GM21723 (cell line): ENCODE results near the gene VPS9D1.
"Not testable (repeated sequence)": the region's sequence is repeated elsewhere in the genome, so short reads cannot be mapped to it uniquely, and the experiment has no call there.

Experiments used
- ATAC-seq: cut with Tn5 transposase; IDR thresholded peaks from one replicate; pipeline ENCODE4 v1.9.1; 2021; ENCODE audit warnings: mild to moderate bottlenecking, moderate library complexity; ENCODE audit not compliant: unreplicated experiment

VPS9D1 gene

DNA sequence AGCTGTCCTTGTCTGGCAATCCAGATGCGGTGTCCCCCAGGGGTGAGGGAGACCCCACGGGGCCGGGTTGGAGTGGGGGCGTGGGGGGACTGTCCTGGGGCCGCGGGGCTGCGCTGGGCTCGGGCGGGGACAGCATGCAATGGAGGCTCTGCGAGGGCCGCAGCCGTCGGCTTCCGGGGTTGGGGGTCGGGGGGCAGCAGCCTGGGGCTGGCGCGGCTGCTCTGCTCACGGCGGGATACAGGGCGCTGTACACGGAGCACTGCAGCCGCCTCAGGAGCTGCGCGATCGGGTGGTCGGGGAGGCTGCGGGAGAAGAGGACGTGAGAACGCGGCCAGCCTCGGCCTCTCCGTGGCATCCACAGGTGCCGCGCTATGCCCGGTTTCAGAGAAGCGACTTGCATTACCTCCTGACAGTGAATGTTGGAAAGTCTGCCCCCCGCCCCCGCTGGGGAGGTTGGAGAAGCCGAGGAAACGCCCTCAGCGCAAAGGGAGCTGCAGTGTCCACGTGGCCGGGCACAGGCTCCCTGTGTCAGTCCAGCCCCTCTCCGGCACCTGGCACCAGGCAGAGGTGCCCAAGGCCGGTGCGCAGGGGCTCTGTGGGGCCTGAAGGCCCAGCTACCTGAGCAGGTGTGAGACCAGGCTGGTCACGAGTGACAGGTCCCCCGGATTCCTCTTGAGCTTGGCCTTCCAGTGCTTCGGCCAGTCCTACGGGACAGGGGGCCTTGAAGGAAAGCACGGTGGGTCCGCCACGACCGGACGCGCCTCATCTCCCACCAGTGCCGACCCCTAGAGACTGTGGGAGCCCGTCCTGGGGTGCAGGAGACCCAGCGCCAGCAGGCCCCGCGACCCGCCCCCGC is 9.8 kb downstream of the VPS9D1 start:
- no peak for ATAC-seq

DNA sequence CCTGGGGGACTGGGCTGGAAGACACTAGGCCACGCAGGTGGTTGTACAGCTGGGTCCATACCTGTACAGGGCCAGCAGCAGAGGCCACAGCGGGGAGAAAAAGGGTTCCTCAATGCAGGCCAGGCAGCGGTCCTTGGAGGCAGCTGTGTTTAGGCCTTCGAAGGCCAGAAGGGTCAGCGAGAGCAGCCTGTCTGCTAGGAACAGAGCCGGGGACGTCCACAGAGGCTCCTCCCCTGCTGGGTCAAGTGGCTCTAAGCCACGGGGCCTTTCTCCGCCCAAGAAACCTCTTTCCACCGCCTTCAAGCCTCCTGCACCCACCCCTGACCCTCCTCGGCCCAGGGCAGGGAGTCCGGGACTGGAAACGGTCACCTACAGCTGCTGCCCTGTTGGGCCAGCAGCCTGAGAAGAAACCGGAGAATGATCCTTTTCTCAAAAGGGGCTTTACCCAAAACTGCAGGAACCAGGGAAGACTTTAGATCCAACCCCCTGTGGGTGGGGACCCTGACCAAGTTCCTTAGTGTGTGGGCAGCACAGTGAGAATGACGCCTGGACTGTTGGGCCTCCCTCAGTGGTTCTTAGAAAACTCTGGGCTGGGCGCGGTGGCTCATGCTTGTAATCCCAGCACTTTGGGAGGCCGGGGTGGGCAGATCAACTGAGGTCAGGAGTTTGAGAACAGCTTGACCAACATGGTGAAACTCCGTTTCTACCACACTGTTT is 10.8 kb downstream of the VPS9D1 start:
- no peak for ATAC-seq

DNA sequence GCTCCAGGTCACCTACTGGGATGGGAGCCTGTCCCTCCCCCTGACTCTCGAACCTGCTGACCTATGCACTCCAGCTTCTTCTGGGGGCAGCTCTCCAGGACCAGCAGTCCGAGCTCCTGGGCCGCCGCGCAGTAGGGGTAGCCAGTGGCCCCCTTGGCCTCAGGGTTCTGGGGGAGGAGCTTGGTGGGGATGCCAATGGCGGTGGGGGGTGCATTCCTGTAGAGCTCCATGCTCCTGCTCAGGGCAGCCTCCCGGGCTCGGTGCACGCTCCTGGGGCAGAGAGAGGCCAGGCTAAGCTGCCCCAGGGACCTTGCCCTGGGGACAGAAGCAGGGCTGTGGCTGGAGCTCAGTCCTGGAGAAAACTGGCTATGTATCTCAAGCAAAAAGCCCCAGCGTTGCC is 11.5 kb downstream of the VPS9D1 start:
- no peak for ATAC-seq

DNA sequence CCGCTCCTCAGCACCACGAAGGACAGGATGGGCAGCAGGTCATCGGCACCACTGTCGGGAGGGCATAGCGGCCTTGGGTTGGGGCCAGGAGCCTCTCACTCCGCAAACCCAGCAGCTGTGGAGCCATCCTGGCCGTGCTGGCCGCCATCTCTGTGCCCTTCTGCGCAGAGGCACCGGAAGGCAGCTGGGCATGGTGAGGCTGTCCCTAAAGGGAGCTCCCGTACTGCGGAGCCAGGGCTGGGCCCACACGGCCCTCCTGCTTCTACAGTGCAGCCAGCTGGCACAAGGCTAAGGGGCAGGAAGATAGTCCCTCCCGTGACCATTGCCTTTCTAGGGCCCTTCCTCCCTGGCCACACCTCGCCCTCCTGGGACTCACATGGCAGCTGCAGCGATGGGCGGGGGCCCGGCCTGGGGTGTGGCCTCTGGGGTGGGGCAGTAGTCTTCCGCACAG is 12.2 kb downstream of the VPS9D1 start:
- no peak for ATAC-seq

DNA sequence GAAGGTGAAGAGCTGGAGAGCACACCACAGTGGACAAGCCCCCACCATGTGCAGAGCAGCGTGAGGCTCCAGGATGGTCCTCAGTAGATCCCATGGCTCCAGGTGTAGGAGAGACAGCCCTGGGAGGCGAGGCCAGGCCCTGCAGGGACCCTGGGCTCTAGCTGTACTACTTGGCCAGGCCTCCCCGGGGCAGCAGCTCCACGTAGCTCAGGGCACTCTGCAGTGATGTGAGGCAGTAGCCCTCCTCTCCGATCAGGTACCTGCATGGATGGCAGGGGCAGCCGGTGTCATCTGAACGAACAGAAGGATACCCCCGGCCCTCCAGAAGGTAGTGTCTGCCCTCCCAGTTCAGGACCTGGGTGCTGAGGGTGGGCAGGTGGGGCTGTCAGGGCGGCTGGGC is 13.0 kb downstream of the VPS9D1 start:
- ATAC-seq: no peak

DNA sequence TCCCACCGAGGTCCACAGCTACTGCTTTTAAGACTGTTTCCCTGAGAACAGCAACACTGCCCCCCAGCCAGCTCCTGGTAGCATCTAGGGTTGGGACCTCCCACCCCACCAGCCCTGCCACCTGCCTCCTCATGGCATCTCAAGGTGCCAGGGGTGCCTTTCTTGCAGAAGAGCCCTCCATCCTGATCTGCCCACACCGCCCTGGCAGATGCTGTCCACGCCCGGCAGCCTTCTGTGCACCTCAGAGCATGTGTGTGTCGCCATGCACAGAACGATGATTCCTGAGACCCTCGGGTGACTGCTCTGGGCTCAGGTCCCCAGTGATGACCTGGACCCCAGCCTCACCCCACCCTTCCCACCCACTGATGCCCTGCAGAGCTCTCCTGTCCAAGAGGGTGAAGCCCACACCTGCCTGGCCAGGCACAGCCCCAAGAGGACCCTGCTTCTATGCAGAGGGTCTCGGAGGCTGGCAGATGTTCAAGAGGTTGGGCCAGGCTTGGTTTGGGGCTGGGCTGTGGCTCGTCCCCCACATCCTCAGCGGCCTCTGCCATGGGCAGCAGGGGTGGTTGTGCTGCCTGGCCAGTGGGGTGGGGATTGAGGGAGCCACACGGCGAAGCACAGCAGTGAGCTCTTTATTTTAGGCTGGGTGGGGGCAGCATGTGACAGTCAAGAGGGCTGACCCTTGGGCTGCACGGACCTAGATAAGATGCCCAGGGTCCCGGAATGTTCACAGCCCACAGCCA is 14.0 kb downstream of the VPS9D1 start:
- no peak for ATAC-seq

DNA sequence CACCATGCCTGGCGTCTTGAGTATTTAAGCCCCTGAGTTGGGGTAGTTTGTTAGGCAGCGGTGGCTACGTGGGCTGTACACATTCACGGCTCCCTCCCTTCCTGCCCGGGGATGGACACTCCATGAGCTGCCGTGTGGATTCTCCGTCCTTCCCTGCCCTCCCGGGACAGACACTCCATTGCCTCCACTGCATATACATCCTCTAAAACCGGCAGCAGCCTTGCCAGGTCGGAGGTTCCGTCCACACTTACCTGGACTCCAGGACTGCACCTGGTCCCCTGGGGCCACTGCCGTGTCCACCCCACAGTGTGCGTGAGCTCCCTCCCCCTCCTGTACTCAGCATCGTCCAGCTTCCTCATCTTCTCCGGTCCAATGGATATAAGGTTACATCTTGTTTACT is 15.7 kb downstream of the VPS9D1 start:
- ATAC-seq: no peak

DNA sequence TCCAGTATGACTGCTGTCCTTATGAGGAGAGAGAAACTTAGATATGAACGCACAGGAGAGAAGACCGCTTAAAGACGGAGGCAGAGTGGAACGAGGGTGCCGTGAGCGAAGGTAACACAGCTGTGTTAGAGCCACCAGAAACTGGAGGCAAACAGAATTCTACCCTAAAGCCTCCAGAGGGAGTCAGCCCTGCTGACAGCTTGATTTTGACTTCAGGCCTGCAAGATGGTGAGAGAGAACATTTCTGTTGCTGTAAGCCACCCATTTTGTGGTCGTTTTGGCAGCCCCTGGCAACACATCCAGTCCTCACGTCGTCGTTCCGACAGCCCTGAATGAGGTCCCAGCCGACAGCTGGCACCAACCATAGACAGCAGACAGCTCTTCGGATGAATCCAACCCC is 16.4 kb downstream of the VPS9D1 start:
- no peak for ATAC-seq

DNA sequence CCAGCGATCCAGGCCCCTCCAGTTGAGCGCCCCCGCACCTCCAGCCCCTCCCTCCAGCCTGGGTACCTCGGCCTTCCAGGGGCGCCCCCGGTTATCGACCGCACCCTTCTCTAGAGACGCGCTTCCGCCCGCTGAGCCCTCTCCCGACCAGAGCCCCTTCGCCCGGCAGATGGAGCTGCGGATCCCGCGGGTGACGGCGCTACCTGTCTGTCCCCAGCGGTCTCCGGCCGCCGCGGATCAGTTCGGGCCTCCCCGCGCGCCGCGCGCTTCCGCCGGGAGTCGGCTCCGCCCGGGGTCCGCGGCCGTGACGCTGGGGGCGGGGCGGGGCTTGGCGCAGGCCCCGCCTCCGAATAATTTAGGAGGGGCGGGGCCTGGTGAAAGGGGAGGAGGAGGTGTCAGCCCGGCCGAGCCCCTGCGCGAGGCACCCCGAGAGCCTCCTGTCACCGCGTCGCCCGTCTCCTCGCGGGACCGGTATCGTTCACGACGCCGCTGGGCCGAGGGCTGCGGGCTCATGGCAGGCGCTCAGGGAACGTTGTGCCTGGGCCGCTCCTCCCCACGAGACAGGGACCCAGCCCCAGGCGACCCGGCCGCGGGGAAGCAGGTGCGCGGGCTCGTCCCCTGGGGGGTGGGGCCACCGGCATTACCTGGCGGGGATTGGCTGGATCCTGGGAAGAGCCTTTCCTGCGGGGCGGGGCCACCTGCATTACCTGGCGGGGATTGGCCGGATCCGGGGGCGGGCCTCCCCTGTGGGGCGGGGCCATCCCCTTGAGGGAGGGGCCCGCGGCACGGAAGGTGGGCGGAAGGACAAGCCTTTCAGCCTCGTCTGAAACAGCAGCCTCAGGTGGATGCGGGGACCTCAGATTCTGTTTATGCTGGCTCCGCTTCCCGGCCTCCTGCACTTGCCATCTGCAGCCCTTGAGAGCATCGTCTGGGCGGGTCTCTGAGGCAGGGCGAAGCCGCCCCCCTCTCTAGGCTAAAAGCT is 19.0 kb downstream of the VPS9D1 start, which contains the start of gene SPATA2L:
Gene SPATA2L (minus strand): TSS at position 281 of the 982 bp plus-strand sequence. CDS start 473 bp downstream, outside the sequence.
- peak; percentile 67 for ATAC-seq

DNA sequence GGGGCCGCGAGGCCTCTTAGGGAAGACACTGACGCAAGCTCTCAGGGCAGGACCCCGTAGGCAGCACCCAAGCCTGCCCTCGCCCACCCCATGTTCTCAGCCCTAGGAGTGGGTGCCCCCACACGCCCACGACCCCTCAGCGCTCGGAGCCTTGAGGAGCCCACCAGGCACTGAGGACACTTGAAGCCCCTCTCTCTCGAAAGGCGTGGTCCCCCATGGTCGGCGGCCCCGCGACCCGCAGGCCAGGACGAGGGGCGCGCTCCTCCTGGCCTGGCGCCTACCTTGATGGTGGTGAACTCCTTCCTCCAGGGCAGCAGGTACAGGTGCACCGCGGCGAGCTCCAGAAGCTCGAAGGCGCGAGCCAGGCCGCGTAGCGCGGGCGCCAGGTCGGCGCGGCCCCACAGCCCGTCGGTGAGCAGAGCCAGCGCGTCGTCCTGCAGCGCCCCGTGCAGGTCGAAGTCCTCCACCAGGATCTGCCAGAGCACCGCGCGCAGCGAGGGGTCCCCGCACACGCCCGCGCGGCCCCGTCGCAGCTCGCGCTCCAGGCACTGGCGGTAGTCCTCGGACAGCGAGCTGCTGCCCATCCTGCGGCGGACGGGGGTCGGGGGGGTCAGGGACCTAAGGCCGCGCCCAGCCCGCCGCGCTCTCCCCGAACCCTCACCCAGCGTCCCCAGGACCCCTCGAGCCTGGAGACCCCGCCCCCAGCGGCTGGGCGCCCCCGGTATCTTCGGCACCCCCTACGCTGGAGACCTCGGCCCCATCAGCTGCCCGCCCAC is 19.9 kb downstream of the VPS9D1 start:
- no peak for ATAC-seq

DNA sequence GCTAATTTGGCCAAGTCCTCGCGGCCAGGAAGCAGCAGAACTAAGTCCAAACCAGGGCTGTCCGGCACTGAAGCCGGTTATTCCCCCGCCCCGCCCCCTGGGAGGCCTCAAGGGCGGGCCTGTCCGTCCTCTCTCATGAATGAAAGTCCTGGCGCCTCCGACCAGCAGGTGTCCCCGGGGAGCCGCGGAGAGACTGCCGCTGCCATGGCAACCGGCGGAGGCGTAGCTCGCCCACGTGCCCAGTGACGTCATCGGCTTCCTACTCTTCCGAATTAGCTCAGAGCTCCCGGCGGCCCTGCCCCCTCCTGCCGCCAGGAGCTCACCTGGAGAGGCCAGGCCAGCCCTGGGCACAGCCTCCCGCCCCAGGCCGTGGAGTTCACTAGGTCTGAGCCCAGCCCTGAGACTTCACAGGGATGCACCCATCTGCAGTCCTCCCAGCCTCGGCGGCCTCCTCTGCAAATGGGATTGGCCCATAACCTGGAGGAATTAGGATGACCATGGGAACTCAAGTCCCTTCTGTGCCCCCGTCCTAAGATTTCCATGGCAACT is 20.5 kb downstream of the VPS9D1 start:
- peak; percentile 43 for ATAC-seq

DNA sequence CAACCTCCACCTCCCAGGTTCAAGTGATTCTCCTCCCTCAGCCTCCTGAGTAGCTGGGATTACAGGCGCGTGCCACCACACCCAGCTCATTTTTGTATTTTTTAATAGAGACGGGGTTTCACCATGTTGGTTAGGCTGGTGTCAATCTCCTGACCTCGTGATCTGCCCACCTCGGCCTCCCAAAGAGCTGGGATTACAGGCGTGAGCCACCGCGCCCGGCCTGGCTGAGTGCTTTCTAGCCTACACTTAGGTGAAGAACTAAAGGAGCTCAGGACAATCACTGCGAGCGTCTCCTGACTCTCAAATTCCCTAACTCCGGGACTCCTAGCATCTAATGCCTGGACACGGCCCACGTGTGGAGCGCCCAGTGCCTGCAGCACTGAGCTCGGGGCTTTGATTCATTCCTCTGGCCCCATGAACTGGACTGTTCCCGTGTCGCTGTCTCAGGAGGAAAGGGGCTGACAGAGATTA is 21.0 kb downstream of the VPS9D1 start:
- not testable (repeated sequence) for ATAC-seq

DNA sequence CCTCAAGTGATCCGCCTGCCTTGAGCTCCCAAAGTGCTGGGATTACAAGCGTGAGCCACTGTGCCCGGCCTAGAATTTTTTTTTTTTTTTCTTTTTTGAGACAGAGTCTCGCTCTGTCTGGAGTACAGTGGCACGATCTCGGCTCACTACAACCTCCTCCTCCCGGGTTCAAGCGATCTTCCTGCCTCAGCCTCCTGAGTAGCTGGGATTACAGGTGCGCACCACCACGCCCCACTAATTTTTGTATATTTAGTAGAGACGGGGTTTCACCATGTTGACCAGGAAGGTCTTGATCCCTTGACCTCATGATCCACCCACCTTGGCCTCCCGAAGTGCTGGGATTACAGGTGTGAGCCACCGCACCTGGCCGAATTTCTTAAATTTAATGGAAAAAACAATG is 22.0 kb downstream of the VPS9D1 start:
- not testable (repeated sequence) for ATAC-seq

DNA sequence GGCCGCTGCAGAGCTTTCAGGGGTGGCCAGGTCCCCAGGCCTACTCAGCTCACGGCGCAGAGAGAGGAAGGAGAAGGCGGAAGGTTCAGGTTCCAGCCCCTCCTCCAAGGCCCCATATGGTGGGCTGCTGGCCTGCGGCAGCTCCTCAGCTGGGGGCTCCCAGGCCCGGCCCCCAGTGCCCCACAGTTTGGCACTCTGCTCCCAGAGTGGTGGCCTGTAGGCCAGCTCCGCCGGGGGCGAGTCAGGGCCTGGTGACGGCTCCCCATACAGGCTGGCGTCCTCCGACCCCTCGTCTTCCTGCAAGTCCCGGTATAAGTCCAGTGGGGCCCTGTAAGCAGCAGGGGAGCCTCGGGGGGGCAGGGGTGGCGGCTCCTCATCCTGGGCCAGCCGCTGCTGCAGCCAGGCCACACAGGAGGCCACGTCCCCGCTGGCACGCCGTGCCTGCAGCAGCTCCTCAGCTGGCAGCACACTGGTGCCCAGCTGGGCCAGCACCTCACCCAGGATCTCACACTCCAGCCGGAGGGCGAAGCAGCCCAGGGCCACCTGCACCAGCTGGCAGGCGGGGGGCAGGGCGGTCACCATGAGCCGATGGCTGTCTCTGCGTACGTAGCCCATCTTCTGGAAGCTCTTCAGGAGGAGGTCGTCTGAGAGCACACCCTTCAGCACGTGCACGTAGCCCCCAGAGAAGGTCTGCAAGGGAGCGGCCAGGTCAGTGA is 22.9 kb downstream of the VPS9D1 start:
- no peak for ATAC-seq

DNA sequence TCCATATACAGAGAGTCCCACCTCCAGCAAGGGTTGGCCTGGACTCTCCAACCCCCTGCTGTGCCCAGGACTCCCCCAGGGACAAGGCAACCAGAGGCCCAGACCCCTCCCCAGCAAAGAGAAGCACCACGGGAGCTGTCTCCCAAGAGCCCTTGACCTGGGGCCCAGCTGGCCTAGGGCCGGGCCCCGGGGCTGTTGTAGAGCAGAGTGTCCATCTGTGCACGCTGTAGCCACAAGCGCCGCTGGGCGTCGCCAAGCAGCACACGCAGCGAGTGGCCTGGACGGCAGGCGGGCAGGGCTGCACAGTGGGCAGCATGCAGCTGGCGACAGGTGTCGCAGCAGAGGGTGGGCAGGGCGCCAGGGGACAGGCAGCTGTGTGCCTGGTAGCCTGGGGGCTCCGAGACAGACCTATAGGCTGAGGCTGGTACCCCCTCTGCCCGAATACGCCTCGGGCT is 23.5 kb downstream of the VPS9D1 start:
- ATAC-seq: no peak

DNA sequence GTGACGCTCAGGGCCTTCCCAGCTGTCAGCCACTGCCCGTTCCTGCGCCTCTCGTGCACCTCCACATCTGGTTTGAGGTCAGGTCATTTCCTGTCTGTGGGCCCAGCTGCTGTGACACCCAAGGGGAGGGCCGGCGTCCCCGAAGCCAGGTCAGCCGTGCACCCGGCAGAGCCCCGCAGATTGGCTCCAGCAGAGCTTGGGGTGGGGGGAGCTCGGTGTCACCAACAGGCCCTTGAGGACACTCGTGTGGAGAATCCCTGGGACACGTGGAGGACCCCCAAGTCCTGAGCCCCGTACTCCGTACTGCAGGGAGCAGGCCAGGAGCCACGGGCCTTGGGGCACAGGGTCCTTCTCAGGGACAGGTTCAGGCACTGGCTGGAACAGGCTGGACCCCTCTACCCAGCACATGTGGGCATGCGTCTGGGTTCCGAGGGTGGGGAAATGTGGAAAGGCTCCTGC is 24.0 kb downstream of the VPS9D1 start:
- no peak for ATAC-seq

DNA sequence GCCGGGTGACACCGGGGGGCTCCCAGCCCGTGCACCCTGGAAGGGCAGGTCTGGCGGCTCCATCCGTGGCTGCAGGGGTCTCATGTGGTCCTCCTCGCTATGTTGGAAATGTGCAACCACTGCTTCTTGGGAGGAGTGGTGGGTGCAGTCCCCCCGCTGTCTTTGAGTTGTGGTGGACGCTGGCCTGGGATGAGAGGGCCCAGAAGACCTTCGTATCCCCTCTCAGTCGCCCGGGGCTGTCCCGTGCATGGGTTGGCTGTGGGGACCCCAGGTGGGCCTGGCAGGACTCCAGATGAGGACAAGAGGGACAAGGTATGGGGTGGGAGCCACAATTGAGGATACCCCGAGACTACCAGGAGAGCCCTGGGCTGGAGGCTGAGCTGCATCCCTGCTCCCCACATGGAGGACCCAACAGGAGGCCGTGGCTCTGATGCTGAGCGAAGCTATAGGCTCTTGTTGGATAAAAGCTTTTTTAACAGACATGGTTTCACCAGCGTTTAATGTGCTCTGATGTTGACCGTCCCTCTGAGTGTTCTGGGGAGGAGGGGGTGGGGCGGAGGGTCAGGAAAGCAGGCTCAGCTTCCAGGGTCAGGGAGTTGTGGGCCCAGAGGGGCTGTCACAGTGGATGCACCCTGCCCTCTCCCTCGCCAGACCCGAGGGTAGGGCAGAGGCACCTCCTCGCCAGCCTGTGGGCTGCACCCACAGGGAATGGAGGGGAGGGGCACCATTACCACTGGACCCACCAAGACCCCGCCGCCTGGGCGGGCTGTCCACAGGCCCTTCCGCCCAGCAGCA is 24.6 kb downstream of the VPS9D1 start:
- ATAC-seq: no peak
